ENCODE data around the gene KCNMA1. TPM values are rescaled to one million over a fixed set of nuclear protein-coding genes. Genes with fewer than 3 reads are reported as not detected.

KCNMA1 gene
- total and polyA plus RNA-seq, 10 of the 15 experiments (the other 5 are each of a cell fraction or from before 2014, with no cell fraction given): 8.5 to 77.0 (median 21.3) TPM

DNA sequence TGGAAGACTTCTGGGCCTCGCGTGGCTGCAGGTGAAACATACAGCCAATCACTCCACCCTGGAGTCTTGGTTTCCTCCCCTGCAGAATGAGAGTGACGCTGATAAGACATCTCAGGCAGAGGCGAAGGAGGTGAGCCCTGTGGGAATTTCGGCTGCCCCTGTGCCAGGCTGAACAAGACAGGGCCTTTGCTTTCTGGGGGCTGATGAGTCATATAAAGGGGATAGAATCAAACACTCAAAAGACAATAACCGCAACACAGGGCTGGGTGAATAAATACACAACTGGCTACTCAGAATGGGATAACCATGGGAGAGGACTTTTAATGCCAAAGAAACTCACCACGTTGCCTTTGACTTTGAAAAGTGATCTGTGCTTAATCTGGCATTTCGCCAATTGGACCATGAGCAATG, 143.8 kb downstream of the KCNMA1 start:
- no peak overlapping the region for H3K27ac ChIP-seq (ENCODE audit: control insufficient read depth, insufficient read depth)
- ATAC-seq: peak; percentile 49
- no peak for DNase-seq (ENCODE audit: low read depth, low spot score)
- no peaks in the 10 kb centered on the region for H3K27me3 ChIP-seq (replicated peaks in 1 of 2; ENCODE audit: control insufficient read depth in 2 of 2, insufficient read depth in 2 of 2, low read length in 1 of 2)
- no peak for FAIRE-seq
- no peaks in the 10 kb centered on the region for H4K20me1 ChIP-seq (ENCODE audit: control insufficient read depth, insufficient read depth)
- H3K9me3 ChIP-seq (replicated peaks; ENCODE audit: control insufficient read depth, insufficient read depth, low read length): no peaks in the 10 kb centered on the region
- WGBS (ENCODE audit: insufficient coverage, insufficient replicate concordance, low lambda C conversion rate, missing lambda C conversion rate): 2% methylated on average over 8 of the region's 8 CpGs
- no peak overlapping the region for H3K4me3 ChIP-seq
- RAD21 ChIA-PET (ENCODE audit: unreplicated experiment): interaction anchor here (0.6 to 1.8 kb wide), 4 partner anchors 29 to 241 kb away, joined by 3 to 5 read pairs (median 3); no protein-coding TSS in a partner anchor
- no peak overlapping the region for H3K9ac ChIP-seq (ENCODE audit: control insufficient read depth, insufficient read depth, low read length)
- SMC1A ChIA-PET (ENCODE audit: uncharacterized antibody, unreplicated experiment): interaction anchor here (0.6 to 4.0 kb wide), 6 partner anchors 9 to 321 kb away, joined by 3 to 31 read pairs (median 5); no protein-coding TSS in a partner anchor
- H3K79me2 ChIP-seq (ENCODE audit: control insufficient read depth, insufficient read depth, low read length): no peaks in the 10 kb centered on the region
- peaks cover 14% of the 10 kb centered on the region for H3K4me1 ChIP-seq (ENCODE audit: control insufficient read depth, insufficient read depth, low read length)
- CTCF ChIA-PET: interaction anchor here (0.7 to 2.3 kb wide), 6 partner anchors 8 to 326 kb away, joined by 3 to 7 read pairs (median 4); no protein-coding TSS in a partner anchor
- intact Hi-C loops (cut with micrococcal nuclease; ENCODE audit: unreplicated experiment) (loop anchor here (5.0 kb wide), 3 partner anchors 87 to 322 kb away; no protein-coding TSS in a partner anchor), in situ Hi-C loops (cut with MboI) (no loop called here)
- H3K4me2 ChIP-seq (ENCODE audit: control insufficient read depth, insufficient read depth): no peak overlapping the region
- no peaks in the 10 kb centered on the region for H3K36me3 ChIP-seq (ENCODE audit: control insufficient read depth in 2 of 2, insufficient read depth in 2 of 2, low read length in 1 of 2)
- BruUV-seq (replicated peaks): no TSS peak
- no peak overlapping the region for H2AFZ ChIP-seq (ENCODE audit: control insufficient read depth, low read depth, low read length)
- POLR2A ChIA-PET: interaction anchor here (1.3 to 1.7 kb wide), 2 partner anchors 8 to 14 kb away, joined by 3 to 8 read pairs; no protein-coding TSS in a partner anchor
- TF ChIP-seq SREBF1 (IDR thresholded peaks at IDR 0.05; ENCODE audit: low read length): no peak
- TF ChIP-seq CREM (IDR thresholded peaks at IDR 0.05; ENCODE audit: low read depth): peak; percentile 30; the same call in 1 of the 2 replicates
- TF ChIP-seq IKZF1 (conservative IDR thresholded peaks at IDR 0.05): peak; percentile 59; the same call in 1 of the 2 replicates
- TF ChIP-seq, protein P1, sequence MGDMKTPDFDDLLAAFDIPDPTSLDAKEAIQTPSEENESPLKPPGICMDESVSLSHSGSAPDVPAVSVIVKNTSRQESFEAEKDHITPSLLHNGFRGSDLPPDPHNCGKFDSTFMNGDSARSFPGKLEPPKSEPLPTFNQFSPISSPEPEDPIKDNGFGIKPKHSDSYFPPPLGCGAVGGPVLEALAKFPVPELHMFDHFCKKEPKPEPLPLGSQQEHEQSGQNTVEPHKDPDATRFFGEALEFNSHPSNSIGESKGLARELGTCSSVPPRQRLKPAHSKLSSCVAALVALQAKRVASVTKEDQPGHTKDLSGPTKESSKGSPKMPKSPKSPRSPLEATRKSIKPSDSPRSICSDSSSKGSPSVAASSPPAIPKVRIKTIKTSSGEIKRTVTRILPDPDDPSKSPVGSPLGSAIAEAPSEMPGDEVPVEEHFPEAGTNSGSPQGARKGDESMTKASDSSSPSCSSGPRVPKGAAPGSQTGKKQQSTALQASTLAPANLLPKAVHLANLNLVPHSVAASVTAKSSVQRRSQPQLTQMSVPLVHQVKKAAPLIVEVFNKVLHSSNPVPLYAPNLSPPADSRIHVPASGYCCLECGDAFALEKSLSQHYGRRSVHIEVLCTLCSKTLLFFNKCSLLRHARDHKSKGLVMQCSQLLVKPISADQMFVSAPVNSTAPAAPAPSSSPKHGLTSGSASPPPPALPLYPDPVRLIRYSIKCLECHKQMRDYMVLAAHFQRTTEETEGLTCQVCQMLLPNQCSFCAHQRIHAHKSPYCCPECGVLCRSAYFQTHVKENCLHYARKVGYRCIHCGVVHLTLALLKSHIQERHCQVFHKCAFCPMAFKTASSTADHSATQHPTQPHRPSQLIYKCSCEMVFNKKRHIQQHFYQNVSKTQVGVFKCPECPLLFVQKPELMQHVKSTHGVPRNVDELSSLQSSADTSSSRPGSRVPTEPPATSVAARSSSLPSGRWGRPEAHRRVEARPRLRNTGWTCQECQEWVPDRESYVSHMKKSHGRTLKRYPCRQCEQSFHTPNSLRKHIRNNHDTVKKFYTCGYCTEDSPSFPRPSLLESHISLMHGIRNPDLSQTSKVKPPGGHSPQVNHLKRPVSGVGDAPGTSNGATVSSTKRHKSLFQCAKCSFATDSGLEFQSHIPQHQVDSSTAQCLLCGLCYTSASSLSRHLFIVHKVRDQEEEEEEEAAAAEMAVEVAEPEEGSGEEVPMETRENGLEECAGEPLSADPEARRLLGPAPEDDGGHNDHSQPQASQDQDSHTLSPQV (IDR thresholded peaks at IDR 0.05): no peak
- TF ChIP-seq, protein P2, sequence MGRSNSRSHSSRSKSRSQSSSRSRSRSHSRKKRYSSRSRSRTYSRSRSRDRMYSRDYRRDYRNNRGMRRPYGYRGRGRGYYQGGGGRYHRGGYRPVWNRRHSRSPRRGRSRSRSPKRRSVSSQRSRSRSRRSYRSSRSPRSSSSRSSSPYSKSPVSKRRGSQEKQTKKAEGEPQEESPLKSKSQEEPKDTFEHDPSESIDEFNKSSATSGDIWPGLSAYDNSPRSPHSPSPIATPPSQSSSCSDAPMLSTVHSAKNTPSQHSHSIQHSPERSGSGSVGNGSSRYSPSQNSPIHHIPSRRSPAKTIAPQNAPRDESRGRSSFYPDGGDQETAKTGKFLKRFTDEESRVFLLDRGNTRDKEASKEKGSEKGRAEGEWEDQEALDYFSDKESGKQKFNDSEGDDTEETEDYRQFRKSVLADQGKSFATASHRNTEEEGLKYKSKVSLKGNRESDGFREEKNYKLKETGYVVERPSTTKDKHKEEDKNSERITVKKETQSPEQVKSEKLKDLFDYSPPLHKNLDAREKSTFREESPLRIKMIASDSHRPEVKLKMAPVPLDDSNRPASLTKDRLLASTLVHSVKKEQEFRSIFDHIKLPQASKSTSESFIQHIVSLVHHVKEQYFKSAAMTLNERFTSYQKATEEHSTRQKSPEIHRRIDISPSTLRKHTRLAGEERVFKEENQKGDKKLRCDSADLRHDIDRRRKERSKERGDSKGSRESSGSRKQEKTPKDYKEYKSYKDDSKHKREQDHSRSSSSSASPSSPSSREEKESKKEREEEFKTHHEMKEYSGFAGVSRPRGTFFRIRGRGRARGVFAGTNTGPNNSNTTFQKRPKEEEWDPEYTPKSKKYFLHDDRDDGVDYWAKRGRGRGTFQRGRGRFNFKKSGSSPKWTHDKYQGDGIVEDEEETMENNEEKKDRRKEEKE (IDR thresholded peaks at IDR 0.05): no peak
- TF ChIP-seq ZBED1 (IDR thresholded peaks at IDR 0.05; ENCODE audit: borderline replicate concordance): peak; percentile 33; the same call in 1 of the 2 replicates
- peak; percentile 48 for TF ChIP-seq MTA2 (IDR thresholded peaks at IDR 0.05; ENCODE audit: low read depth)
- peak; percentile 57 for TF ChIP-seq MEF2B (IDR thresholded peaks at IDR 0.05; ENCODE audit: partially characterized antibody, poor library complexity, severe bottlenecking)
- TF ChIP-seq CBFB (IDR thresholded peaks at IDR 0.05; ENCODE audit: low read depth): peak; percentile 73; the same call in 1 of the 2 replicates
- peak; percentile 89 for TF ChIP-seq RUNX3 (IDR thresholded peaks at IDR 0.05; ENCODE audit: low read length)
- TF ChIP-seq, protein P3, sequence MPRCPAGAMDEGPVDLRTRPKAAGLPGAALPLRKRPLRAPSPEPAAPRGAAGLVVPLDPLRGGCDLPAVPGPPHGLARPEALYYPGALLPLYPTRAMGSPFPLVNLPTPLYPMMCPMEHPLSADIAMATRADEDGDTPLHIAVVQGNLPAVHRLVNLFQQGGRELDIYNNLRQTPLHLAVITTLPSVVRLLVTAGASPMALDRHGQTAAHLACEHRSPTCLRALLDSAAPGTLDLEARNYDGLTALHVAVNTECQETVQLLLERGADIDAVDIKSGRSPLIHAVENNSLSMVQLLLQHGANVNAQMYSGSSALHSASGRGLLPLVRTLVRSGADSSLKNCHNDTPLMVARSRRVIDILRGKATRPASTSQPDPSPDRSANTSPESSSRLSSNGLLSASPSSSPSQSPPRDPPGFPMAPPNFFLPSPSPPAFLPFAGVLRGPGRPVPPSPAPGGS (IDR thresholded peaks at IDR 0.05; ENCODE audit: borderline replicate concordance, insufficient read depth, low read depth, low read length, poor library complexity, severe bottlenecking): peak; percentile 62
- 0 out of 2 replicates have a peak, but pooled peaks have one; percentile 14 for TF ChIP-seq IRF4 (IDR thresholded peaks at IDR 0.05; ENCODE audit: low read depth, low read length)
- TF ChIP-seq NFIC (IDR thresholded peaks at IDR 0.05; ENCODE audit: low read depth, low read length): peak; percentile 71; the same call in 1 of the 2 replicates
- TF ChIP-seq EP300 (IDR thresholded peaks at IDR 0.05; ENCODE audit: borderline replicate concordance in 1 of 2, control insufficient read depth in 1 of 2, low read depth in 2 of 2, low read length in 2 of 2): peak in 1 of 2 experiments; percentile 22; a peak in 1 of 4 replicates
- peak; percentile 54; the same call in 1 of the 2 replicates for TF ChIP-seq NFYB (IDR thresholded peaks at IDR 0.05; ENCODE audit: insufficient read depth, low read depth, low read length)
